Cardiac fibroblast (primary cell): Measurements from ENCODE around the gene ZNF217.
"Not testable (repeated sequence)": the region's sequence is repeated elsewhere in the genome, so short reads cannot be mapped to it uniquely, and the experiment has no call there.

Experiments
- DNase-seq, 2 donors: peaks; one replicate each; pipeline versions ENCODE4 v3.0.0 to v3.0.0-alpha.2; 2010; ENCODE audit warnings: low read depth in 2 of 2
- H3K4me3 ChIP-seq, 2 donors: replicated peaks in 1 of 2; 1 replicate in 1 of 2; 2 replicates in 1 of 2; pipeline ENCODE4 v1.5.1; 2011; ENCODE audit warnings: low read depth in 2 of 2, low read length in 2 of 2, mild to moderate bottlenecking in 2 of 2, moderate library complexity in 1 of 2
- CTCF ChIP-seq: IDR thresholded peaks from one replicate; pipeline ENCODE4 v1.5.1; 2011; ENCODE audit warnings: low read depth, mild to moderate bottlenecking, low read length, inconsistent platforms

The ZNF217 gene

GRCh38 chr20:53565254-53565653 is 28.4 kb downstream of the ZNF217 start:
- no peak for TF ChIP-seq CTCF
- no peak for DNase-seq
- H3K4me3 ChIP-seq = no peak overlapping the region

GRCh38 chr20:53562104-53562764 is 31.4 kb downstream of the ZNF217 start:
- not testable (repeated sequence) for DNase-seq, H3K4me3 ChIP-seq

- DNase-seq = no peak
- no peak for TF ChIP-seq CTCF
Measured at GRCh38 chr20:53561505-53561904, 32.1 kb downstream of the ZNF217 start.

GRCh38 chr20:53559816-53560215 is 33.8 kb downstream of the ZNF217 start:
- no peak overlapping the region for H3K4me3 ChIP-seq
- TF ChIP-seq CTCF = no peak
- no peak for DNase-seq

More at GRCh38 chr20:53561505-53561904, 32.1 kb downstream of the ZNF217 start:
- H3K4me3 ChIP-seq = no peak overlapping the region

GRCh38 chr20:53557130-53557529 is 36.5 kb downstream of the ZNF217 start:
- no peak overlapping the region for H3K4me3 ChIP-seq
- TF ChIP-seq CTCF = no peak
- DNase-seq = no peak

- no peak for TF ChIP-seq CTCF
- no peak for DNase-seq
- no peak overlapping the region for H3K4me3 ChIP-seq
Measured at GRCh38 chr20:53556267-53556897, 37.3 kb downstream of the ZNF217 start.

- H3K4me3 ChIP-seq = no peak overlapping the region
- DNase-seq = no peak
- no peak for TF ChIP-seq CTCF
Measured at GRCh38 chr20:53555816-53556215, 37.8 kb downstream of the ZNF217 start.
